Osteoblast (primary cell): ENCODE results near the gene TMEM63B. TPM values are rescaled to one million over a fixed set of nuclear protein-coding genes. Genes with fewer than 3 reads are reported as not detected.

Experiments
- DNase-seq: peaks from one replicate; pipeline ENCODE4 v3.0.0; 2011; ENCODE audit warnings: low spot score, mixed read lengths; ENCODE audit not compliant: insufficient read length; ENCODE audit errors: missing footprints
- H2AFZ ChIP-seq: 2 replicates; pipeline ENCODE4 v1.6.0; 2011; ENCODE audit warnings: mild to moderate bottlenecking, low read length
- H3K27ac ChIP-seq: 2 replicates; pipeline ENCODE4 v1.5.1; 2011; ENCODE audit warnings: mild to moderate bottlenecking, low read depth, low read length, moderate library complexity
- H3K27me3 ChIP-seq: 2 replicates; pipeline ENCODE4 v1.6.0; 2012; ENCODE audit warnings: mild to moderate bottlenecking, control low read depth, inconsistent platforms, low read length, moderate library complexity; ENCODE audit not compliant: insufficient read depth
- H3K36me3 ChIP-seq: 2 replicates; pipeline ENCODE4 v1.5.1; 2011; ENCODE audit warnings: mild to moderate bottlenecking, low read length, control low read depth, moderate library complexity; ENCODE audit not compliant: insufficient read depth
- H3K4me1 ChIP-seq: 2 replicates; pipeline ENCODE4 v1.5.1; 2011; ENCODE audit warnings: mild to moderate bottlenecking, low read length, control low read depth, moderate library complexity; ENCODE audit not compliant: insufficient read depth
- H3K4me2 ChIP-seq: 2 replicates; pipeline ENCODE4 v1.6.0; 2011; ENCODE audit warnings: mild to moderate bottlenecking, low read length; ENCODE audit not compliant: insufficient read depth
- H3K4me3 ChIP-seq: fragments of 200-600 bp; sonication (generic); 3 replicates; pipeline ENCODE4 v1.5.1; 2012; ENCODE audit warnings: mild to moderate bottlenecking, low read length, inconsistent platforms; ENCODE audit not compliant: insufficient read depth
- H3K79me2 ChIP-seq: 2 replicates; pipeline ENCODE4 v1.6.0; 2012; ENCODE audit warnings: mild to moderate bottlenecking, low read length, control low read depth, inconsistent platforms; ENCODE audit not compliant: insufficient read depth
- H3K9me3 ChIP-seq: 2 replicates; pipeline ENCODE4 v1.5.1; 2011; ENCODE audit warnings: low read depth, low read length, control low read depth
- H4K20me1 ChIP-seq: 2 replicates; pipeline ENCODE4 v1.6.0; 2012; ENCODE audit warnings: mild to moderate bottlenecking, low read length, control low read depth; ENCODE audit not compliant: insufficient read depth
- CTCF ChIP-seq: IDR thresholded peaks from 2 replicates; pipeline ENCODE4 v1.5.1; 2011; ENCODE audit warnings: mild to moderate bottlenecking, low read depth, low read length, moderate library complexity; ENCODE audit errors: extremely low read depth
- total RNA-seq: library from RNA; depleted of rRNA; stranded (reverse); fragments of >200 nt; gene quantifications from 2 replicates; pipeline ENCODE4 v1.2.3, GENCODE V29; 2012

Gene TMEM63B
- total RNA-seq, 1 donor: 36.6 TPM

- no peak overlapping the region for H3K4me3 ChIP-seq
- H3K79me2 ChIP-seq: no peaks in the 10 kb centered on the region
- no peaks in the 10 kb centered on the region for H3K27me3 ChIP-seq
- H3K36me3 ChIP-seq: peaks cover 5% of the 10 kb centered on the region
- no peak overlapping the region for H2AFZ ChIP-seq
- TF ChIP-seq CTCF: peak; percentile 75
- peaks cover 27% of the 10 kb centered on the region for H4K20me1 ChIP-seq
- no peak overlapping the region for H3K4me2 ChIP-seq
- no peaks in the 10 kb centered on the region for H3K9me3 ChIP-seq
- H3K27ac ChIP-seq: no peak overlapping the region
- peak; percentile 97 for DNase-seq
- no peaks in the 10 kb centered on the region for H3K4me1 ChIP-seq
Measured at GRCh38 chr6:44096612-44097011, 30.7 kb upstream of the TMEM63B start.

- TF ChIP-seq CTCF: no peak
- no peak for DNase-seq
- Histone ChIP-seq H3K27me3 (no peaks in the 10 kb centered on the region), H3K27ac (no peak overlapping the region), H3K4me2 (no peak overlapping the region), H3K4me3 (no peak overlapping the region), H3K36me3 (peaks cover 5% of the 10 kb centered on the region), H3K9me3 (no peaks in the 10 kb centered on the region), H2AFZ (no peak overlapping the region), H4K20me1 (peaks cover 27% of the 10 kb centered on the region), H3K4me1 (no peaks in the 10 kb centered on the region), H3K79me2 (no peaks in the 10 kb centered on the region)
Measured at GRCh38 chr6:44097782-44098317, 29.5 kb upstream of the TMEM63B start.

- DNase-seq: no peak
Measured at GRCh38 chr6:44099192-44099591, 28.2 kb upstream of the TMEM63B start.

GRCh38 chr6:44100088-44100550, 27.2 kb upstream of the TMEM63B start:
- Histone ChIP-seq H3K27me3 (no peaks in the 10 kb centered on the region), H3K9me3 (no peaks in the 10 kb centered on the region), H2AFZ (no peak overlapping the region), H3K4me3 (no peak overlapping the region), H3K4me1 (peaks cover 2% of the 10 kb centered on the region), H3K79me2 (peaks cover 13% of the 10 kb centered on the region), H4K20me1 (peaks cover 38% of the 10 kb centered on the region), H3K4me2 (no peak overlapping the region), H3K36me3 (peaks cover 20% of the 10 kb centered on the region), H3K27ac (no peak overlapping the region)
- TF ChIP-seq CTCF: peak; percentile 72
- peak; percentile 86 for DNase-seq

More at GRCh38 chr6:44099192-44099591, 28.2 kb upstream of the TMEM63B start:
- Histone ChIP-seq H3K27ac (no peak overlapping the region), H3K27me3 (no peaks in the 10 kb centered on the region), H3K79me2 (peaks cover 7% of the 10 kb centered on the region), H4K20me1 (peaks cover 32% of the 10 kb centered on the region), H3K36me3 (peaks cover 11% of the 10 kb centered on the region), H3K4me3 (no peak overlapping the region), H3K4me1 (no peaks in the 10 kb centered on the region), H2AFZ (no peak overlapping the region), H3K4me2 (no peak overlapping the region), H3K9me3 (no peaks in the 10 kb centered on the region)
- no peak for TF ChIP-seq CTCF
